ENCODE results near the gene SCYGR3. TPM values are rescaled to one million over a fixed set of nuclear protein-coding genes. Genes with fewer than 3 reads are reported as not detected.

SCYGR3 gene
- total RNA-seq, 1 donor from 2014 or later: not detected

Other genes starting within 250 kb of the SCYGR3 start
- gene TM4SF20, start 235.5 kb downstream of the SCYGR3 start, total RNA-seq: not detected
- not detected for gene SCYGR1, start 226.9 kb downstream of the SCYGR3 start, total RNA-seq
- gene AGFG1, start 142.7 kb downstream of the SCYGR3 start, total RNA-seq: 62.4 TPM
- not detected for gene SCYGR2, start 15.9 kb downstream of the SCYGR3 start, total RNA-seq
- gene SCYGR4, start 2.7 kb upstream of the SCYGR3 start, total RNA-seq: not detected
- gene SCYGR5, start 52.0 kb upstream of the SCYGR3 start, total RNA-seq: not detected
- gene SLC19A3, start 103.2 kb upstream of the SCYGR3 start, total RNA-seq: 1.5 TPM
- gene SCYGR6, start 109.9 kb upstream of the SCYGR3 start, total RNA-seq: not detected
- gene SCYGR7, start 113.5 kb upstream of the SCYGR3 start, total RNA-seq: not detected
- gene SCYGR8, start 131.1 kb upstream of the SCYGR3 start, total RNA-seq: not detected
- 2.8 TPM for gene CCL20, start 199.0 kb upstream of the SCYGR3 start, total RNA-seq